PC-9 (cell line): ENCODE measurements around the gene CARHSP1.

Experiments used
- CTCF ChIP-seq: fragments of 200-600 bp; sonication (generic); conservative IDR thresholded peaks from 2 replicates; pipeline ENCODE4 v1.6.1; 2017; ENCODE audit warnings: mixed run types, antibody characterized with exemption, mild to moderate bottlenecking, moderate library complexity
- EZH2 ChIP-seq: fragments of 200-600 bp; sonication (generic); IDR thresholded peaks from 2 replicates; pipeline ENCODE4 v1.8.0; 2017; ENCODE audit warnings: antibody characterized with exemption, low read depth

- TF ChIP-seq EZH2 (no peak), CTCF (no peak)
Measured at GRCh38 chr16:8822403-8822802, 46.4 kb downstream of the CARHSP1 start.
